HS-5 (cell line): Measurements from ENCODE around the gene TTC28.
"Not testable (repeated sequence)": the region's sequence is repeated elsewhere in the genome, so short reads cannot be mapped to it uniquely, and the experiment has no call there.

ENCODE experiments used
- DNase-seq: peaks from one replicate; pipeline ENCODE4 v3.0.0-alpha.2; 2012; ENCODE audit warnings: low read depth

TTC28 gene

DNA sequence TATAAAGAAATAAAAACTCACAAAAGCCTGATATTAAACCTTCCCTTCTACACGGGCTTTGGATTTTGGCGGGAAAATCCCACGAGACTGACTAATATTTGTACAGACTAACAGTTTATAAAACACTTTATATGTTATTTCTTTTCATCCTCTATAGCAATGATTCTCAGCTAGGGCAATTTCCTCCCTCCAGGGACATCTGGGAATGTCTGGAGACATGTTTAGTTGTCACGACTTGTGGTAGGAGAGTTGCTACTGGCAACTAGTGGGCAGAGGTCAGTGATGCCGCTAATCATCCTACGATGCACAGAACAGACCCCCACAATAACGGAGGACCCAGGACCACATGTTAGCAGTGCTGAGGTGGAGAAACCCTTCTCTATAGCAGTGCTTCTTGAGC is 455.8 kb downstream of the TTC28 start:
- DNase-seq = no peak

- DNase-seq = no peak
Measured at GRCh38 chr22:28222976-28223745, 456.5 kb downstream of the TTC28 start.

DNA sequence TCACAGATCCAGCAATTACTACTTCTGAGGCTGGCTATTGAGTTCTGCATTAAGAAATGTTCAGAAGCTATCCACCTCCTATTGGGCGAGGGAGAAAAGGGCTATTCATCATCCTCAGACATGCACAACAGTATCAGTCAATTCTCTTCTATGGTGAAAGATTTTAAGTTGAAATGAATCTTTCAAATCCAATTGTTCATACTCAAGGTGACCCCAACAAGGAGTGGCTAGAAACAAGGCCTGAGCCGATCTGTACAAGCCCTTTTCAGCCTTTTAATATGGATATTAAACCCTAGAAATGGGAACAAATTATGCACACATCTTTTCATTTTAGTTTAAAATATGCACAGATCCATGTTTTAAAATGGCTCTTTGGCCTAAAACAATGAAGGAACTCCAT is 457.1 kb downstream of the TTC28 start:
- DNase-seq = no peak

DNA sequence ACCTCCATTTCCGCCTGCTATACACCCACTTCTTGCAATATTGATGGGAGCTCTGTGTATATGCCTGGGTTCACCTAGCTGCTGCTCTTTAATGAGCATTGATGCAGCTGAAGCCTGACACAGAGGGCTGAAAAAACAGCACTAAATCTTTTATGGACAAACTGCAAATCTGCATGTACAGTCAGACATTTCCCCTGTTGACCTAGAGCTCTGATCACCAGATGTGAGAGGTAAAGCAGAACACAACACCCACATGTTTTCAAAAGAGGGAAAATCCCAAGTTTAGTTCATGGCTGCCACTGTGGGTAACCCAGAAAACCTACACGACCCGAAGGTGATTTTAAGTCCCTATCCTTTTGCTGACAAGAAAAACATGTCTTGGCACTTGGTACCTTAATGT is 457.6 kb downstream of the TTC28 start:
- no peak for DNase-seq

DNA sequence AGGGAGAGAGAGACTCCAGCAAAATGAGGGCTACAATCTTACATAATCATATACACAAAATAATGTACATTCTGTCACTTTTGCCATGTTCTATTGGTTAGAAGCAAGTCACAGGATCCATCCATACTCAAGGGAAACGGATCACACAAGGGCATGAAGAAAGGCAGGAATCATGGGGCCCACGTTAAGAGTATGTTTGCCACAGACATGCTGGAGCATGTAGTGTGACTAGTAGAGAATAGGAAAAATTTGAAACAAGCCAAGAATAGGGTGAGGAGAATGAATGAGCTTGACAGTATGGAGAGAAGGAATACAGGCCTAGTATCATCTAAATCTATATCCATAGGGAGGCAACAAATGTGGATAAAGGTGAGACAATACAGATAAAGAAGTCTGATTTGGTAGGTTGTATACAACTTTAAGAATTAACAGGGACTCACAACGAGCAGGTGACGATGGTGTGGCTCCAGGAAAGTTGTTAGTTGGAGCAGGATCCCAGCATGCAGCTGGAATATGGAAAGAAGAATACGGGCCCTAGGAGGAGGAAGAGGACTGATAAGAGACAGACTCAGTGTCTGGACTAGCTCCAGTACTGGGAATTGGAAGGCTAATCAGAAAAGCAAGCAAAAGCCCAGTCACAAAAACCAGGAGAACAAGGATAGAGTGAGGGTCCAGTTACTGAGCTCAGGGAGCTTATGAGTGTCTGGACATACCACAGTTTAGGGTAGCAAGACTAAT is 458.8 kb downstream of the TTC28 start:
- no peak for DNase-seq

GRCh38 chr22:28217277-28217676 is 462.4 kb downstream of the TTC28 start:
- no peak for DNase-seq

- not testable (repeated sequence) for DNase-seq
Measured at GRCh38 chr22:28214750-28215149, 464.9 kb downstream of the TTC28 start.

GRCh38 chr22:28209457-28209856 is 470.2 kb downstream of the TTC28 start:
- DNase-seq = not testable (repeated sequence)

DNA sequence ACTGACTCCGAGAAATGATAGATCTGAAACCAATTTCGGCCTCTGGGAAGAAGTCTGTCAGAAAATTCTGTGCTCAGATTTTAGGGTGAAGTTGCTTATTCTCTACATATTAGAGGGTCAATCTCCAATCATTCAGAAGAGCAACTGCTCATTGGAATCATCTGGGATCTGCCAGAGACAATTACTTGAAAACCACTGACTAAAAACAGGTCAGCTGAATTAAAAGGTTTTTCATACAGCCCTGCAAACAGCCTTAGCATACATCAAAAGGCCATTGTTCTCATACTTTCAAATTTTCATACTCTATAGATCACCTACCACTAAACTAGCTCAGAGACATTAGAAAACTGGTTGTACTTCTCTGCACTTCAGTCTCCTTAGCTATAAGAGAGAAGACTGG is 470.9 kb downstream of the TTC28 start:
- DNase-seq = no peak

- DNase-seq = no peak
Measured at GRCh38 chr22:28208036-28208435, 471.6 kb downstream of the TTC28 start.

- no peak for DNase-seq
Measured at GRCh38 chr22:28207281-28208030, 472.2 kb downstream of the TTC28 start.

- no peak for DNase-seq
Measured at GRCh38 chr22:28205926-28206325, 473.7 kb downstream of the TTC28 start.

- no peak for DNase-seq
Measured at GRCh38 chr22:28204382-28204781, 475.3 kb downstream of the TTC28 start.

DNA sequence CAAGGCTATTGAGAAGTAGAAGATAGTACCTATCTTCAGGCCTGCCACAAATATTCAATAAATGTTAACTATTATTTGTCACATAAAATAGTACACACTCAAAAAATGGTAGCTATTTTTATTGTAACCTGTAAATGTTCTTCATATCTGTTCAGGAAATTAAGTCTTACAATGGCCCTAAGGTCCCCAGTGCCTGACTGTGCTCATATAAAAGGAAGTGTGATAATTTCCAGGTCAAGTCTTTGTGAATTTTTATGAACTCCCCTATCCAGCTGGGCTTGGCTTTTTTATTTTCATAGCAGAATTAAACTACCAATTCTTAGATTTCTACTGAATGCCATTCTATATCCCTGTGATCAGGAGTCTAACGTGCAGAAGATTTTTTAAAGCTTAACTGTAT is 476.4 kb downstream of the TTC28 start:
- DNase-seq = no peak

DNA sequence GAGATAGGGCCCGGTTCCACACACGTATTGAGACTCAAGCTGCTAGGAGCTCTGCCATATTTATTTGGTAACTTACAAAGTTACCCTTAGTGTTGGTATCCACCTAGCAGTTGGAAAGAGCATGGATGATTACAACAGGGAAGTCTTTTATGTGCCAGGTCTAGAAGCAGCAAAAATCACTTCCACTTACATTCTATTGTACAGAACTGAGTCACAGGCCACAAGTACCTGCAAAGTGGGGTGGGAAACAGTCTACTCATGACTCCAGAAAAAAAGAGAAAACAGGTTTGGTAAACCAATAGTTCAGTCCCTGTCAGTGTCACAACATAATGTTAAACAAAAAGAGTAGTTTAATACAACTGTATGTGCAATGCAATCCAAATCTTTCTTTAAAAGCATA is 480.9 kb downstream of the TTC28 start:
- DNase-seq = no peak

- not testable (repeated sequence) for DNase-seq
Measured at GRCh38 chr22:28191571-28191970, 488.1 kb downstream of the TTC28 start.

GRCh38 chr22:28188178-28188879 is 491.3 kb downstream of the TTC28 start:
- DNase-seq = no peak

- no peak for DNase-seq
Measured at GRCh38 chr22:28187612-28188011, 492.0 kb downstream of the TTC28 start.

DNA sequence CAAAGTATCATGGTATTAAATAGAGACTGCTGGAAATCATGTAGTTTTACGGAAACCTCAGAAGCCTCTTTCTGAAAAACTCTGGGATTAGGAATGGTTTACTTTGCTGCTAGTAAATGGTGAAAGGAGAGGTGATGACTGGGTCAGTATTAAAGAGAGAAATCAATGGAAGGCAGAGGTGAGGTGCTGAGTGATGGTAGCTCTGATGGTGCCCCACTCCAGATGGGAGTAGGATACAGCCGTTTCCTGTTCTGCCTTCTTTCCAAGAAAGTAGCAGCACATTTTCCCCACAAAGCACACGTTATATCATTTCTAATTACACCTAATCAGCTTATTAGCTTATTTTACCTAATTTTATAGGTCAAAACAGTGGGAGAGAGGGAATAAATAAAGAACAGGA is 493.0 kb downstream of the TTC28 start:
- DNase-seq = no peak

DNA sequence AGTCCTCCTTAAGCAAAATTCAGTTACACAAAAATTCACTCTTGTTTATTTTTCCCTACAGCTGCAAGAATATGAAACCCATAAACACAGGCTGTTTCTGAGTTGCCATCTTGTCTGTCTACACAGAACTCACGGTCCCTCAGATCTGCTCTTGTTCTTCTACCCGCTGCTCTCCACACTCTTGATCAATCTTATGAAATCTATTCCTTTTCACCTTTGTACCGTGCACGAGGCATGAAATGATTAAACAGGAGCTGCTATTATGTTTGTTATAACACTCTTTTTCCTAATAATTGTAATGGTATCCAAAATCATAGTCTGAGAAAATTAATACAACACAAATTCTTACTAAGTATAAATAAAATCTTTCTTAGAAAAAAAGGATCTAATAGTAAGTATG is 494.5 kb downstream of the TTC28 start:
- no peak for DNase-seq

- DNase-seq = no peak
Measured at GRCh38 chr22:28183078-28183860, 496.4 kb downstream of the TTC28 start.
